ENCODE results near the gene LRMDA. TPM values are rescaled to one million over a fixed set of nuclear protein-coding genes. Genes with fewer than 3 reads are reported as not detected.

LRMDA gene
- total and polyA plus RNA-seq, 2 of the 4 experiments (the other 2 are of a cell fraction), result 0.07 TPM; not detected in 1

DNA sequence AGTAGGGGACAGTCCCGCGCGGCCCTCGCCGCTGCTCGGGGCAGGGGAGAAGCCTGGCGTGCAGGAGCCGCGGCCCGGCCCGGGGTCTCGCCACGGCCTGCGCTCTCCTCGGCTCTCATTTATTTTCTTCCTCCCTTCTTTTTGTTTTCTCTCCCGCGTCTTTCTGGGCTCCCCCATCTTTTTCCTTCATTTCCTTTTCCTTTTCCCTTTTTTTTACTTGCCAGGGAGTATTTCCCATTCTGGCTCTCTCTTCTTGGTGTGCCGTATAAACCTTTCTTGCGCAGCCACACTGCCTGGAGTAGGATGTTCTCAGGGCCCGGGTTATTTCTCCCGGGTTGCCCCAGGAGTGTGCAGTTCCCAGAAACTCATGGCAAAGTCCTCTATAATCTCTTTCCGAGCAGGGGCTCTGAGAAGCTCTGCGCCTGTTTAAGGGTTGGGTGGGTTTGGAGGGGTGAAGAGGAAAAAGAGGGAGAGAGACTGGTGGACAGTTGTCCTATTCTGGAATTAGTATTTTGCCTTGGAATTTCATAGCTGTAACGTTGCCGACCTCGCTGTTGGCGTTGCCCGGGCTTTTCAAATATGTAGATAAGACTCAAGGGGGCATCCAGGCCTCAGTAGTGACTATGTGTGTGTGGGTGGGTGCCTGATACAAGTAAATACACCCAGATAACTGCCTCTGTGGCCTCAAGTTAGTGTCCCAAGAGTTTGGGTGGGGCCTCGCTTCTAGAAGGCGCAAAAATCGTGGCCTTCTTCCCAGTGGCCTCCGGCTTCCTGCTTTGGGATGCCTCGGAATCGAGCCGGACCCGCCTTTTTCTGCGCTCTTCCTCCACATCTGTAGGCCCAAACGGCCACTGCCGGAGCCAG, 25.6 kb upstream of the LRMDA start (continued):
- TF ChIP-seq, protein P1, sequence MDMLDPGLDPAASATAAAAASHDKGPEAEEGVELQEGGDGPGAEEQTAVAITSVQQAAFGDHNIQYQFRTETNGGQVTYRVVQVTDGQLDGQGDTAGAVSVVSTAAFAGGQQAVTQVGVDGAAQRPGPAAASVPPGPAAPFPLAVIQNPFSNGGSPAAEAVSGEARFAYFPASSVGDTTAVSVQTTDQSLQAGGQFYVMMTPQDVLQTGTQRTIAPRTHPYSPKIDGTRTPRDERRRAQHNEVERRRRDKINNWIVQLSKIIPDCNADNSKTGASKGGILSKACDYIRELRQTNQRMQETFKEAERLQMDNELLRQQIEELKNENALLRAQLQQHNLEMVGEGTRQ (IDR thresholded peaks at IDR 0.05; ENCODE audit: low read depth, low read length), result no peak
- no peak for TF ChIP-seq RCOR1 (IDR thresholded peaks at IDR 0.05; ENCODE audit: insufficient replicate concordance, low read length)

Measured in IMR-90 (cell line).